HEK293 (cell line): Measurements from ENCODE around the gene CLNK.

ENCODE experiments used
- ZBTB21 ChIP-seq: fragments of 450-650 bp; formaldehyde crosslinking; IDR thresholded peaks from 2 replicates; pipeline ENCODE4 v1.5.1; 2017; ENCODE audit warnings: missing biosample characterization, missing genetic modification characterization
- ZBTB8A ChIP-seq: fragments of 450-650 bp; formaldehyde crosslinking; IDR thresholded peaks from 2 replicates; pipeline ENCODE4 v1.5.1; 2016; ENCODE audit warnings: missing biosample characterization, missing genetic modification characterization
- ZNF133 ChIP-seq: fragments of 450-650 bp; formaldehyde crosslinking; IDR thresholded peaks from 2 replicates; pipeline ENCODE4 v1.5.1; 2016; ENCODE audit warnings: missing biosample characterization, missing genetic modification characterization
- ZNF302 ChIP-seq: fragments of 450-650 bp; formaldehyde crosslinking; IDR thresholded peaks from 2 replicates; pipeline ENCODE4 v1.5.1; 2016; ENCODE audit warnings: missing biosample characterization, missing genetic modification characterization, low read depth
- ZNF514 ChIP-seq: fragments of 450-650 bp; formaldehyde crosslinking; IDR thresholded peaks from 2 replicates; pipeline ENCODE4 v1.5.1; 2016; ENCODE audit warnings: missing biosample characterization, missing genetic modification characterization
- ZNF843 ChIP-seq: fragments of 450-650 bp; formaldehyde crosslinking; IDR thresholded peaks from 2 replicates; pipeline ENCODE4 v1.5.1; 2016; ENCODE audit warnings: missing biosample characterization, missing genetic modification characterization
- TF ChIP-seq, protein P1 (sequence below): fragments of 450-650 bp; formaldehyde crosslinking; IDR thresholded peaks from 2 replicates; pipeline ENCODE4 v1.5.1; 2016; ENCODE audit warnings: missing biosample characterization, missing genetic modification characterization
- TF ChIP-seq, protein P2 (sequence below): fragments of 450-650 bp; formaldehyde crosslinking; IDR thresholded peaks from 2 replicates; pipeline ENCODE4 v1.5.1; 2016; ENCODE audit warnings: missing biosample characterization, missing genetic modification characterization
- TF ChIP-seq, protein P3 (sequence below): fragments of 450-650 bp; formaldehyde crosslinking; IDR thresholded peaks from 2 replicates; pipeline ENCODE4; 2016; ENCODE audit warnings: missing biosample characterization, missing genetic modification characterization
- TF ChIP-seq, protein P4 (sequence below): fragments of 450-650 bp; formaldehyde crosslinking; IDR thresholded peaks from 2 replicates; pipeline ENCODE4 v1.5.1; 2017; ENCODE audit warnings: missing biosample characterization, missing genetic modification characterization

DNA sequence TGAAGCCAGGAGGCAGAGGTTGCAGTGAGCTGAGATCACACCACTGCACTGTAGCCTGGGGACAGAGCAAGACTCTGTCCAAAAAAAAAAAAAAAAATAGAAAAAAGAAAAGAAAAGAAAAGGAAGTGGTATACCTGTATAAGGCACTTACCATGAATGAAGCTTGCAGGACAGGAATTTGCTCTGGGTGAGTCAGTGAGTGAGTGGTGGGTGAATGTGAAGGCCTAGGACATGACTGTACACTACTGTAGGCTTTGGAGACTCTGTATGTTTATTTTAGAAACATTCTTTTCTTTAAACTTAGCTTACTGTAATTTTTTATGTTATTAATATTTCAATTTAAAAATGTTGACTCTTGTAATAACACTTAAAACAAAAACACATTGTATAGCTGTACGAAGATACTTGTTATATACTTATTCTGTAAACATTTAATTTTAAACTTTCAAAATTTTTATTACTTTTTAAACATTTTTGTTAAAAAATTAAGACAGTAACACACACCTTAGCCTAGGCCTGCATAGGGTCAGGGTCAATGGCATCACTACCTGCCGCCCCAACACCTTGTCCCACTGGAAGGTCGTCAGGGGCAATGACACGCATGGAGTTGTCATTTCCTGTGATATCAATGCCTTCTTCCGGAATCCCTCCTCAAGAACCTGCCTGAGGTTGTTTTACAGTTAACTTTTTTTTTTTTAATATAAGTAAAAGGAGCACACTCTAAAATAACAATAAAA is 78.7 kb downstream of the CLNK start:
- TF ChIP-seq ZBTB21, result no peak
- TF ChIP-seq, protein P1, sequence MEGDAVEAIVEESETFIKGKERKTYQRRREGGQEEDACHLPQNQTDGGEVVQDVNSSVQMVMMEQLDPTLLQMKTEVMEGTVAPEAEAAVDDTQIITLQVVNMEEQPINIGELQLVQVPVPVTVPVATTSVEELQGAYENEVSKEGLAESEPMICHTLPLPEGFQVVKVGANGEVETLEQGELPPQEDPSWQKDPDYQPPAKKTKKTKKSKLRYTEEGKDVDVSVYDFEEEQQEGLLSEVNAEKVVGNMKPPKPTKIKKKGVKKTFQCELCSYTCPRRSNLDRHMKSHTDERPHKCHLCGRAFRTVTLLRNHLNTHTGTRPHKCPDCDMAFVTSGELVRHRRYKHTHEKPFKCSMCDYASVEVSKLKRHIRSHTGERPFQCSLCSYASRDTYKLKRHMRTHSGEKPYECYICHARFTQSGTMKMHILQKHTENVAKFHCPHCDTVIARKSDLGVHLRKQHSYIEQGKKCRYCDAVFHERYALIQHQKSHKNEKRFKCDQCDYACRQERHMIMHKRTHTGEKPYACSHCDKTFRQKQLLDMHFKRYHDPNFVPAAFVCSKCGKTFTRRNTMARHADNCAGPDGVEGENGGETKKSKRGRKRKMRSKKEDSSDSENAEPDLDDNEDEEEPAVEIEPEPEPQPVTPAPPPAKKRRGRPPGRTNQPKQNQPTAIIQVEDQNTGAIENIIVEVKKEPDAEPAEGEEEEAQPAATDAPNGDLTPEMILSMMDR (tag by site-specific recombination), result no peak
- TF ChIP-seq, protein P2, sequence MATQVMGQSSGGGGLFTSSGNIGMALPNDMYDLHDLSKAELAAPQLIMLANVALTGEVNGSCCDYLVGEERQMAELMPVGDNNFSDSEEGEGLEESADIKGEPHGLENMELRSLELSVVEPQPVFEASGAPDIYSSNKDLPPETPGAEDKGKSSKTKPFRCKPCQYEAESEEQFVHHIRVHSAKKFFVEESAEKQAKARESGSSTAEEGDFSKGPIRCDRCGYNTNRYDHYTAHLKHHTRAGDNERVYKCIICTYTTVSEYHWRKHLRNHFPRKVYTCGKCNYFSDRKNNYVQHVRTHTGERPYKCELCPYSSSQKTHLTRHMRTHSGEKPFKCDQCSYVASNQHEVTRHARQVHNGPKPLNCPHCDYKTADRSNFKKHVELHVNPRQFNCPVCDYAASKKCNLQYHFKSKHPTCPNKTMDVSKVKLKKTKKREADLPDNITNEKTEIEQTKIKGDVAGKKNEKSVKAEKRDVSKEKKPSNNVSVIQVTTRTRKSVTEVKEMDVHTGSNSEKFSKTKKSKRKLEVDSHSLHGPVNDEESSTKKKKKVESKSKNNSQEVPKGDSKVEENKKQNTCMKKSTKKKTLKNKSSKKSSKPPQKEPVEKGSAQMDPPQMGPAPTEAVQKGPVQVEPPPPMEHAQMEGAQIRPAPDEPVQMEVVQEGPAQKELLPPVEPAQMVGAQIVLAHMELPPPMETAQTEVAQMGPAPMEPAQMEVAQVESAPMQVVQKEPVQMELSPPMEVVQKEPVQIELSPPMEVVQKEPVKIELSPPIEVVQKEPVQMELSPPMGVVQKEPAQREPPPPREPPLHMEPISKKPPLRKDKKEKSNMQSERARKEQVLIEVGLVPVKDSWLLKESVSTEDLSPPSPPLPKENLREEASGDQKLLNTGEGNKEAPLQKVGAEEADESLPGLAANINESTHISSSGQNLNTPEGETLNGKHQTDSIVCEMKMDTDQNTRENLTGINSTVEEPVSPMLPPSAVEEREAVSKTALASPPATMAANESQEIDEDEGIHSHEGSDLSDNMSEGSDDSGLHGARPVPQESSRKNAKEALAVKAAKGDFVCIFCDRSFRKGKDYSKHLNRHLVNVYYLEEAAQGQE (tag by site-specific recombination), result no peak
- TF ChIP-seq, protein P3, sequence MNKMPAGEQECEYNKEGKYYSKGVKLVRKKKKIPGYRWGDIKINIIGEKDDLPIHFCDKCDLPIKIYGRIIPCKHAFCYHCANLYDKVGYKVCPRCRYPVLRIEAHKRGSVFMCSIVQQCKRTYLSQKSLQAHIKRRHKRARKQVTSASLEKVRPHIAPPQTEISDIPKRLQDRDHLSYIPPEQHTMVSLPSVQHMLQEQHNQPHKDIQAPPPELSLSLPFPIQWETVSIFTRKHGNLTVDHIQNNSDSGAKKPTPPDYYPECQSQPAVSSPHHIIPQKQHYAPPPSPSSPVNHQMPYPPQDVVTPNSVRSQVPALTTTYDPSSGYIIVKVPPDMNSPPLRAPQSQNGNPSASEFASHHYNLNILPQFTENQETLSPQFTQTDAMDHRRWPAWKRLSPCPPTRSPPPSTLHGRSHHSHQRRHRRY (tag by site-specific recombination), result no peak
- TF ChIP-seq, protein P4, sequence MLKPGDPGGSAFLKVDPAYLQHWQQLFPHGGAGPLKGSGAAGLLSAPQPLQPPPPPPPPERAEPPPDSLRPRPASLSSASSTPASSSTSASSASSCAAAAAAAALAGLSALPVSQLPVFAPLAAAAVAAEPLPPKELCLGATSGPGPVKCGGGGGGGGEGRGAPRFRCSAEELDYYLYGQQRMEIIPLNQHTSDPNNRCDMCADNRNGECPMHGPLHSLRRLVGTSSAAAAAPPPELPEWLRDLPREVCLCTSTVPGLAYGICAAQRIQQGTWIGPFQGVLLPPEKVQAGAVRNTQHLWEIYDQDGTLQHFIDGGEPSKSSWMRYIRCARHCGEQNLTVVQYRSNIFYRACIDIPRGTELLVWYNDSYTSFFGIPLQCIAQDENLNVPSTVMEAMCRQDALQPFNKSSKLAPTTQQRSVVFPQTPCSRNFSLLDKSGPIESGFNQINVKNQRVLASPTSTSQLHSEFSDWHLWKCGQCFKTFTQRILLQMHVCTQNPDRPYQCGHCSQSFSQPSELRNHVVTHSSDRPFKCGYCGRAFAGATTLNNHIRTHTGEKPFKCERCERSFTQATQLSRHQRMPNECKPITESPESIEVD (tag by site-specific recombination), result no peak
- no peak for TF ChIP-seq ZNF843 (tag by site-specific recombination)
- TF ChIP-seq ZNF133 (tag by site-specific recombination), result no peak
- TF ChIP-seq ZNF302 (tag by site-specific recombination), result no peak
- no peak for TF ChIP-seq ZBTB8A (tag by site-specific recombination)
- no peak for TF ChIP-seq ZNF514 (tag by site-specific recombination)
